Measurements from ENCODE around the gene ATF5. TPM values are rescaled to one million over a fixed set of nuclear protein-coding genes. Genes with fewer than 3 reads are reported as not detected.
A peak's percentile ranks its signal among the peaks of the same experiment; 100 is the strongest.

Gene ATF5
- total RNA-seq, 2 experiments from 2014 or later: 265 to 527 TPM

- Histone ChIP-seq H3K4me2 (ENCODE audit: low read length) (no peak overlapping the region), H3K27ac (ENCODE audit: low read depth, low read length, poor library complexity, severe bottlenecking) (no peak overlapping the region), H3K79me2 (ENCODE audit: insufficient read depth, low read depth, low read length) (peaks cover 41% of the 10 kb centered on the region), H4K20me1 (ENCODE audit: insufficient read depth, low read length) (peaks cover 6% of the 10 kb centered on the region; the same call in 1 of the 2 replicates), H3K4me1 (ENCODE audit: insufficient read depth, low read length, poor library complexity, severe bottlenecking) (peaks cover 14% of the 10 kb centered on the region), H2AFZ (ENCODE audit: low read length) (no peak overlapping the region), H3K36me3 (ENCODE audit: insufficient read depth, low read length) (peaks cover 95% of the 10 kb centered on the region), H3K9me3 (ENCODE audit: low read length) (no peaks in the 10 kb centered on the region), H3K4me3 (ENCODE audit: low read depth, low read length, poor library complexity, severe bottlenecking) (no peak overlapping the region), H3K9me2 (ENCODE audit: insufficient read depth, low read length) (no peaks in the 10 kb centered on the region)
- intact Hi-C loops (cut with micrococcal nuclease; ENCODE audit: unreplicated experiment): no loop called here
- ChIA-PET POLR2A (no interaction called here), CTCF (ENCODE audit: unreplicated experiment) (no interaction called here)
- no TSS peak for BruUV-seq (replicated peaks)
- DNase-seq (ENCODE audit: low spot score): no peak
- TF ChIP-seq, protein P1, sequence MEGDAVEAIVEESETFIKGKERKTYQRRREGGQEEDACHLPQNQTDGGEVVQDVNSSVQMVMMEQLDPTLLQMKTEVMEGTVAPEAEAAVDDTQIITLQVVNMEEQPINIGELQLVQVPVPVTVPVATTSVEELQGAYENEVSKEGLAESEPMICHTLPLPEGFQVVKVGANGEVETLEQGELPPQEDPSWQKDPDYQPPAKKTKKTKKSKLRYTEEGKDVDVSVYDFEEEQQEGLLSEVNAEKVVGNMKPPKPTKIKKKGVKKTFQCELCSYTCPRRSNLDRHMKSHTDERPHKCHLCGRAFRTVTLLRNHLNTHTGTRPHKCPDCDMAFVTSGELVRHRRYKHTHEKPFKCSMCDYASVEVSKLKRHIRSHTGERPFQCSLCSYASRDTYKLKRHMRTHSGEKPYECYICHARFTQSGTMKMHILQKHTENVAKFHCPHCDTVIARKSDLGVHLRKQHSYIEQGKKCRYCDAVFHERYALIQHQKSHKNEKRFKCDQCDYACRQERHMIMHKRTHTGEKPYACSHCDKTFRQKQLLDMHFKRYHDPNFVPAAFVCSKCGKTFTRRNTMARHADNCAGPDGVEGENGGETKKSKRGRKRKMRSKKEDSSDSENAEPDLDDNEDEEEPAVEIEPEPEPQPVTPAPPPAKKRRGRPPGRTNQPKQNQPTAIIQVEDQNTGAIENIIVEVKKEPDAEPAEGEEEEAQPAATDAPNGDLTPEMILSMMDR (conservative IDR thresholded peaks at IDR 0.05; ENCODE audit: low read length): peak; percentile 54
- no peak for TF ChIP-seq EZH2phosphoT487 (IDR thresholded peaks at IDR 0.05; ENCODE audit: borderline replicate concordance, low read depth, low read length)
These were observed 15.9 kb upstream of the ATF5 start for GRCh38 chr19:49912965-49913685.

- Histone ChIP-seq H3K36me3 (ENCODE audit: insufficient read depth, low read length) (peaks cover 94% of the 10 kb centered on the region), H3K9me2 (ENCODE audit: insufficient read depth, low read length) (no peaks in the 10 kb centered on the region), H3K4me3 (ENCODE audit: low read depth, low read length, poor library complexity, severe bottlenecking) (no peak overlapping the region), H3K4me1 (ENCODE audit: insufficient read depth, low read length, poor library complexity, severe bottlenecking) (peaks cover 14% of the 10 kb centered on the region), H3K27ac (ENCODE audit: low read depth, low read length, poor library complexity, severe bottlenecking) (no peak overlapping the region), H3K9me3 (ENCODE audit: low read length) (no peaks in the 10 kb centered on the region), H3K4me2 (ENCODE audit: low read length) (no peak overlapping the region), H3K79me2 (ENCODE audit: insufficient read depth, low read depth, low read length) (peaks cover 46% of the 10 kb centered on the region), H4K20me1 (ENCODE audit: insufficient read depth, low read length) (peaks cover 6% of the 10 kb centered on the region; the same call in 1 of the 2 replicates), H2AFZ (ENCODE audit: low read length) (no peak overlapping the region)
- intact Hi-C loops (cut with micrococcal nuclease; ENCODE audit: unreplicated experiment): no loop called here
- DNase-seq (ENCODE audit: low spot score): no peak
- ChIA-PET POLR2A (no interaction called here), CTCF (ENCODE audit: unreplicated experiment) (no interaction called here)
- no TSS peak for BruUV-seq (replicated peaks)
- TF ChIP-seq EZH2phosphoT487 (IDR thresholded peaks at IDR 0.05; ENCODE audit: borderline replicate concordance, low read depth, low read length): no peak
- TF ChIP-seq, protein P1 (conservative IDR thresholded peaks at IDR 0.05; ENCODE audit: low read length): no peak
These were observed 15.3 kb upstream of the ATF5 start for GRCh38 chr19:49913720-49914119.

DNA sequence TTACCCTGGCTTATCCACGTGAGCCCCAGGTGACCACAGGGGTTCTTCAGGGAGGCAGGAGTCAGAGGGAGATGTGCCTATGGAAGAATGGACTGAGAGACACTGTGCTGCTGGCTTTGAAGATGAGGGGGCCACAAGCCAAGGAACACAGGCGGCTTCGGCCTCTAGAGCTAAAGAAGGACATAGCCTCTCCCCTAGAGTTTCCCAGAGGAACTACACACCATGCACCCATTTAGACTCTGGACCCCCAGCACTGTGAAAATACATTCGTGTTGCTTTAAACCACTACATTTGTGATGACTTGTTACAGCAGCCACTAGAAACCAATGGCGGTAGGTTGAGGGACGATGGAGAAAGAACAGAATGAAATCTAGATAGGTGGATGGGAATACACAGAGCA is 13.7 kb upstream of the ATF5 start:
- Histone ChIP-seq H4K20me1 (ENCODE audit: insufficient read depth, low read length) (peaks cover 6% of the 10 kb centered on the region; the same call in 1 of the 2 replicates), H3K36me3 (ENCODE audit: insufficient read depth, low read length) (peaks cover 93% of the 10 kb centered on the region), H3K4me3 (ENCODE audit: low read depth, low read length, poor library complexity, severe bottlenecking) (no peak overlapping the region), H2AFZ (ENCODE audit: low read length) (no peak overlapping the region), H3K9me2 (ENCODE audit: insufficient read depth, low read length) (no peaks in the 10 kb centered on the region), H3K4me2 (ENCODE audit: low read length) (no peak overlapping the region), H3K4me1 (ENCODE audit: insufficient read depth, low read length, poor library complexity, severe bottlenecking) (peaks cover 14% of the 10 kb centered on the region), H3K9me3 (ENCODE audit: low read length) (no peaks in the 10 kb centered on the region), H3K79me2 (ENCODE audit: insufficient read depth, low read depth, low read length) (peaks cover 59% of the 10 kb centered on the region), H3K27ac (ENCODE audit: low read depth, low read length, poor library complexity, severe bottlenecking) (no peak overlapping the region)
- no peak for TF ChIP-seq EZH2phosphoT487 (IDR thresholded peaks at IDR 0.05; ENCODE audit: borderline replicate concordance, low read depth, low read length)
- TF ChIP-seq, protein P1 (conservative IDR thresholded peaks at IDR 0.05; ENCODE audit: low read length): peak; percentile 43
- intact Hi-C loops (cut with micrococcal nuclease; ENCODE audit: unreplicated experiment): no loop called here
- ChIA-PET CTCF (ENCODE audit: unreplicated experiment) (no interaction called here), POLR2A (no interaction called here)
- no peak for DNase-seq (ENCODE audit: low spot score)
- BruUV-seq (replicated peaks): no TSS peak
